Measurements from ENCODE around the gene DNASE1L2. TPM values are rescaled to one million over a fixed set of nuclear protein-coding genes. Genes with fewer than 3 reads are reported as not detected.

The DNASE1L2 gene
- total and polyA plus RNA-seq, 10 of the 15 experiments (the other 5 are each of a cell fraction or from before 2014, with no cell fraction given): 0.06 to 1.5 (median 0.29) TPM

GRCh38 chr16:2276368-2277195, 40.3 kb downstream of the DNASE1L2 start (continued):
- no peak for TF ChIP-seq ESRRA (IDR thresholded peaks at IDR 0.05; ENCODE audit: low read length)
- no peak for TF ChIP-seq EGR1 (IDR thresholded peaks at IDR 0.05; ENCODE audit: borderline replicate concordance in 1 of 2, low read depth in 2 of 2, low read length in 2 of 2)
- no peak for TF ChIP-seq SRF (IDR thresholded peaks at IDR 0.05; ENCODE audit: low read depth in 2 of 2, low read length in 2 of 2)
- TF ChIP-seq CHD1 (IDR thresholded peaks at IDR 0.05; ENCODE audit: low read depth, low read length): no peak
- no peak for TF ChIP-seq IKZF2 (IDR thresholded peaks at IDR 0.05)

- ChIA-PET POLR2A (no interaction called here), CTCF (no interaction called here), RAD21 (ENCODE audit: unreplicated experiment) (no interaction called here), SMC1A (ENCODE audit: uncharacterized antibody, unreplicated experiment) (no interaction called here)
- H4K20me1 ChIP-seq (ENCODE audit: control insufficient read depth, insufficient read depth): no peaks in the 10 kb centered on the region
- ATAC-seq: no peak
- no peak overlapping the region for H3K4me3 ChIP-seq
- in situ Hi-C loops (cut with MboI): no loop called here
- no peaks in the 10 kb centered on the region for H3K9me3 ChIP-seq (replicated peaks; ENCODE audit: control insufficient read depth, insufficient read depth, low read length)
- no peak overlapping the region for H2AFZ ChIP-seq (ENCODE audit: control insufficient read depth, low read depth, low read length)
- no peaks in the 10 kb centered on the region for H3K79me2 ChIP-seq (ENCODE audit: control insufficient read depth, insufficient read depth, low read length)
- TF ChIP-seq RCOR1 (conservative IDR thresholded peaks at IDR 0.05; ENCODE audit: low read depth, low read length) (no peak), NRF1 (conservative IDR thresholded peaks at IDR 0.05; ENCODE audit: low read depth, low read length) (no peak), PRDM15 (CRISPR knock-in tag; IDR thresholded peaks at IDR 0.05) (no peak), USF2 (IDR thresholded peaks at IDR 0.05; ENCODE audit: borderline replicate concordance, low read depth, low read length) (no peak), SMC3 (IDR thresholded peaks at IDR 0.05; ENCODE audit: borderline replicate concordance, low read length) (no peak), NKRF (conservative IDR thresholded peaks at IDR 0.05) (no peak), SIN3A (IDR thresholded peaks at IDR 0.05; ENCODE audit: low read depth, low read length) (no peak)
- WGBS (ENCODE audit: insufficient coverage, insufficient replicate concordance, low lambda C conversion rate, missing lambda C conversion rate): 69% methylated on average over 25 of the region's 25 CpGs
- BruUV-seq (replicated peaks): no TSS peak
- H3K9ac ChIP-seq (ENCODE audit: control insufficient read depth, insufficient read depth, low read length): no peak overlapping the region
- no peak overlapping the region for H3K27ac ChIP-seq (ENCODE audit: control insufficient read depth, insufficient read depth)
- DNase-seq (ENCODE audit: low read depth, low spot score): no peak
- no peak overlapping the region for H3K4me2 ChIP-seq (ENCODE audit: control insufficient read depth, insufficient read depth)
- H3K36me3 ChIP-seq (ENCODE audit: control insufficient read depth in 2 of 2, insufficient read depth in 2 of 2, low read length in 1 of 2): no peaks in the 10 kb centered on the region
- intact Hi-C loops (cut with micrococcal nuclease; ENCODE audit: unreplicated experiment): no loop called here
- no peaks in the 10 kb centered on the region for H3K27me3 ChIP-seq (replicated peaks in 1 of 2; ENCODE audit: control insufficient read depth in 2 of 2, insufficient read depth in 2 of 2, low read length in 1 of 2)
- FAIRE-seq: no peak
- no peaks in the 10 kb centered on the region for H3K4me1 ChIP-seq (ENCODE audit: control insufficient read depth, insufficient read depth, low read length)
Observed at GRCh38 chr16:2277466-2278271, 41.4 kb downstream of the DNASE1L2 start.

Measured in GM12878 (cell line).